ENCODE data around the gene RTN4.

The RTN4 gene

GRCh38 chr2:54968561-54969218 is 81.6 kb downstream of the RTN4 start:
- DNase-seq (ENCODE audit: low spot score) = no peak

GRCh38 chr2:54967759-54968365 is 82.4 kb downstream of the RTN4 start:
- no peak for DNase-seq (ENCODE audit: low spot score)

GRCh38 chr2:54967269-54967668 is 83.0 kb downstream of the RTN4 start:
- DNase-seq (ENCODE audit: low spot score) = no peak

- DNase-seq (ENCODE audit: low spot score) = no peak
Observed at GRCh38 chr2:54966837-54967236, 83.4 kb downstream of the RTN4 start.

GRCh38 chr2:54966165-54966832 is 84.0 kb downstream of the RTN4 start:
- DNase-seq (ENCODE audit: low spot score) = no peak

GRCh38 chr2:54965425-54965824 is 84.8 kb downstream of the RTN4 start:
- no peak for DNase-seq (ENCODE audit: low spot score)

GRCh38 chr2:54964816-54965215 is 85.4 kb downstream of the RTN4 start:
- no peak for DNase-seq (ENCODE audit: low spot score)

GRCh38 chr2:54964271-54964670 is 86.0 kb downstream of the RTN4 start:
- no peak for DNase-seq (ENCODE audit: low spot score)

- DNase-seq (ENCODE audit: low spot score) = no peak
Observed at GRCh38 chr2:54963476-54963875, 86.8 kb downstream of the RTN4 start.

GRCh38 chr2:54962935-54963440 is 87.3 kb downstream of the RTN4 start:
- DNase-seq (ENCODE audit: low spot score) = no peak

GRCh38 chr2:54962511-54962910 is 87.7 kb downstream of the RTN4 start:
- no peak for DNase-seq (ENCODE audit: low spot score)

- no peak for DNase-seq (ENCODE audit: low spot score)
Observed at GRCh38 chr2:54960164-54960563, 90.1 kb downstream of the RTN4 start.

- no peak for DNase-seq (ENCODE audit: low spot score)
Observed at GRCh38 chr2:54958717-54959371, 91.4 kb downstream of the RTN4 start.

GRCh38 chr2:54957321-54957999 is 92.8 kb downstream of the RTN4 start:
- DNase-seq (ENCODE audit: low spot score) = no peak

GRCh38 chr2:54956111-54956627 is 94.1 kb downstream of the RTN4 start:
- no peak for DNase-seq (ENCODE audit: low spot score)

- no peak for DNase-seq (ENCODE audit: low spot score)
Observed at GRCh38 chr2:54955358-54956110, 94.7 kb downstream of the RTN4 start.

- DNase-seq (ENCODE audit: low spot score) = no peak
Observed at GRCh38 chr2:54954705-54955357, 95.4 kb downstream of the RTN4 start.

GRCh38 chr2:54954158-54954557 is 96.1 kb downstream of the RTN4 start:
- no peak for DNase-seq (ENCODE audit: low spot score)

GRCh38 chr2:54952978-54953456 is 97.2 kb downstream of the RTN4 start:
- DNase-seq (ENCODE audit: low spot score) = no peak

GRCh38 chr2:54952425-54952824 is 97.8 kb downstream of the RTN4 start:
- no peak for DNase-seq (ENCODE audit: low spot score)

Data from germinal center (tissue), 1 donor.